Measurements from ENCODE around the gene HCK.

- TF ChIP-seq, protein P1, sequence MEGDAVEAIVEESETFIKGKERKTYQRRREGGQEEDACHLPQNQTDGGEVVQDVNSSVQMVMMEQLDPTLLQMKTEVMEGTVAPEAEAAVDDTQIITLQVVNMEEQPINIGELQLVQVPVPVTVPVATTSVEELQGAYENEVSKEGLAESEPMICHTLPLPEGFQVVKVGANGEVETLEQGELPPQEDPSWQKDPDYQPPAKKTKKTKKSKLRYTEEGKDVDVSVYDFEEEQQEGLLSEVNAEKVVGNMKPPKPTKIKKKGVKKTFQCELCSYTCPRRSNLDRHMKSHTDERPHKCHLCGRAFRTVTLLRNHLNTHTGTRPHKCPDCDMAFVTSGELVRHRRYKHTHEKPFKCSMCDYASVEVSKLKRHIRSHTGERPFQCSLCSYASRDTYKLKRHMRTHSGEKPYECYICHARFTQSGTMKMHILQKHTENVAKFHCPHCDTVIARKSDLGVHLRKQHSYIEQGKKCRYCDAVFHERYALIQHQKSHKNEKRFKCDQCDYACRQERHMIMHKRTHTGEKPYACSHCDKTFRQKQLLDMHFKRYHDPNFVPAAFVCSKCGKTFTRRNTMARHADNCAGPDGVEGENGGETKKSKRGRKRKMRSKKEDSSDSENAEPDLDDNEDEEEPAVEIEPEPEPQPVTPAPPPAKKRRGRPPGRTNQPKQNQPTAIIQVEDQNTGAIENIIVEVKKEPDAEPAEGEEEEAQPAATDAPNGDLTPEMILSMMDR (IDR thresholded peaks at IDR 0.05; ENCODE audit: borderline replicate concordance, extremely low read depth, low read length, poor library complexity, severe bottlenecking), result no peak
- no peak for TF ChIP-seq EZH2 (IDR thresholded peaks at IDR 0.05; ENCODE audit: borderline replicate concordance, low read depth, low read length, severe bottlenecking)
Measured at GRCh38 chr20:32010666-32011065, 41.4 kb upstream of the HCK start.
